GM21737 (cell line): ENCODE results near the gene PPP1CA.

Source experiments
- ATAC-seq: cut with Tn5 transposase; IDR thresholded peaks from one replicate; pipeline ENCODE4 v1.9.1; 2021; ENCODE audit warnings: mild to moderate bottlenecking, moderate library complexity; ENCODE audit not compliant: unreplicated experiment

The PPP1CA gene

GRCh38 chr11:67418476-67419281 lies 17.0 kb upstream of the PPP1CA start:
- no peak for ATAC-seq

GRCh38 chr11:67417425-67417824 lies 15.8 kb upstream of the PPP1CA start:
- ATAC-seq, result no peak

GRCh38 chr11:67416416-67417335 lies 15.0 kb upstream of the PPP1CA start:
- ATAC-seq, result no peak

- no peak for ATAC-seq
Observed at GRCh38 chr11:67415501-67416304, 14.0 kb upstream of the PPP1CA start, which contains the start of gene CARNS1. CARNS1 (plus strand) TSS chr11:67415678; CDS start chr11:67416200, 522 bp downstream.

GRCh38 chr11:67413266-67413849 lies 11.7 kb upstream of the PPP1CA start:
- no peak for ATAC-seq

GRCh38 chr11:67412495-67413179 lies 11.0 kb upstream of the PPP1CA start:
- no peak for ATAC-seq

GRCh38 chr11:67411785-67412152 lies 10.1 kb upstream of the PPP1CA start:
- no peak for ATAC-seq

GRCh38 chr11:67410984-67411784 lies 9.5 kb upstream of the PPP1CA start:
- ATAC-seq, result no peak

- ATAC-seq, result no peak
Observed at GRCh38 chr11:67410369-67410831, 8.7 kb upstream of the PPP1CA start.

- ATAC-seq, result no peak
Observed at GRCh38 chr11:67409781-67410368, 8.2 kb upstream of the PPP1CA start.

GRCh38 chr11:67409261-67409666 lies 7.6 kb upstream of the PPP1CA start:
- ATAC-seq, result peak; percentile 43

- no peak for ATAC-seq
Observed at GRCh38 chr11:67408437-67409200, 7.0 kb upstream of the PPP1CA start.

- no peak for ATAC-seq
Observed at GRCh38 chr11:67407688-67408163, 6.1 kb upstream of the PPP1CA start.

GRCh38 chr11:67406969-67407687 lies 5.5 kb upstream of the PPP1CA start:
- ATAC-seq, result no peak

GRCh38 chr11:67406420-67406968 lies 4.8 kb upstream of the PPP1CA start:
- ATAC-seq, result no peak

GRCh38 chr11:67405688-67406339 lies 4.2 kb upstream of the PPP1CA start:
- no peak for ATAC-seq
